NT2/D1 (cell line): Measurements from ENCODE around the gene OR51F1.

Experiments
- SUZ12 ChIP-seq: IDR thresholded peaks from 2 replicates; pipeline ENCODE4 v1.6.1; 2011; ENCODE audit not compliant: insufficient read length, insufficient read depth; ENCODE audit errors: extremely low read depth
- YY1 ChIP-seq: IDR thresholded peaks from 2 replicates; pipeline ENCODE4 v1.6.1; 2011; ENCODE audit not compliant: insufficient read length, insufficient read depth
- ZNF274 ChIP-seq: IDR thresholded peaks from 2 replicates; pipeline ENCODE4 v1.6.1; 2011; ENCODE audit warnings: mild to moderate bottlenecking, low read depth, low read length

- no peak for TF ChIP-seq SUZ12
- no peak for TF ChIP-seq YY1
- TF ChIP-seq ZNF274: no peak
Measured at GRCh38 chr11:4797206-4797605, 27.5 kb upstream of the OR51F1 start.
